Measurements from ENCODE around the gene PSAPL1.

The PSAPL1 gene

DNA sequence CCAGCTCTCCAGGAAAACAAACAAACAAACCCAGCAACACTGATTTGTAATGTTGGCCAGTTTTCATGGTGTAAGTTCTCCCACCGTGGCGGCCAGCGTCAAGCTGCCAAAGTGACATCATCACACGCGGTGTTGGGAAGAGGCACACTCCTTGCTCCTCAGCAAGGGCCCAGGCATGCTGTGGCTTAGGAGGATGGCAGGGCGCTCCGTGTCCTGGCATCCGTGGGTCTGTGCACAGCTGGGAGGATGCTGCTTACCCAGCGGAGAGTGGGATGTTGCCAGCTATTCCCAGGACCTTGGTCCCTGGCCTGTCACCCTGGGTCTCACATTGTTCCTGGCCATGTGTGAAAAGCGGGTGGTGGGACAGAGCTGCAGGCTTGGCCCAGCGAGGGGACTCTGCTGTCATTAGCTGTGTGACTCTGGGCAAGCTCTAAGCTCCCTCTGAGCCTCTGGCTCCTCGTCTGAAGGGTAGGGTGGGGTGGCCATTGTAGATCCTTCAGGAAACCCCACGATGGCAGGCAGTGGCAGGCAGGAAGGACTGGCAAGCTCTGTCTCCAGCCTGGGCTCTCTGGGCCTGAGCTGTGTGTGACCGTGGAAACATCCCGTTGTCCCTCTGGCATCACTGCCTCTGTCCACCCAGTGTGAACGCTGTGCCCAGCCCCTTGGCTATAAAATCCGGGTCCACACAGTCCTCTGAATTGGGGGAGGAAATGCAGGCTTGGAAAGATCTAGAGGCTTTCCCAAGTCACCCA lies 10.8 kb downstream of the PSAPL1 start:
- no peak for TF ChIP-seq POLR2A (IDR thresholded peaks at IDR 0.05; ENCODE audit: low read depth, low read length)
- DNase-seq (ENCODE audit: insufficient read length, low spot score) (no peak), FAIRE-seq (no peak)

DNA sequence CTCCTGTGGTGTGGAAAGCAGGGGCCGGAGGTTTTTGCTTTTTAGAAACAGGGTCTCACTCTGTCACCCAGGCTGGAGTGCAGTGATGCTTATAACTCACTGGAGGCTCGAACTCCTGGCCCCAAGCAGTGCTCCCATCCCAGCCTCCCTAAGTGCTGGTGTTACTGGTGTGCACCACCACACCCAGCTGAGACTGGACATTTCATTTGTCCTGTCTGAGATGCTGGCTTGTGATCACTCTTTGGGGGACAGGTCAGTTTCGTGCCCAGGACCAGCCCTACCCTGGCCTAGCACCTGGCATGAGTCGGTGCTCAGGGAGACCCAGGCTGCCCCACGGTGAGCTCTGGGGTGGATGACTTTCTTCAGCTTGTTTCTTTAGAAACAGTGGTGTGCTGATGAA lies 11.3 kb downstream of the PSAPL1 start:
- no peak for TF ChIP-seq POLR2A (IDR thresholded peaks at IDR 0.05; ENCODE audit: low read depth, low read length)
- no peak for FAIRE-seq
- DNase-seq (ENCODE audit: insufficient read length, low spot score): no peak

DNA sequence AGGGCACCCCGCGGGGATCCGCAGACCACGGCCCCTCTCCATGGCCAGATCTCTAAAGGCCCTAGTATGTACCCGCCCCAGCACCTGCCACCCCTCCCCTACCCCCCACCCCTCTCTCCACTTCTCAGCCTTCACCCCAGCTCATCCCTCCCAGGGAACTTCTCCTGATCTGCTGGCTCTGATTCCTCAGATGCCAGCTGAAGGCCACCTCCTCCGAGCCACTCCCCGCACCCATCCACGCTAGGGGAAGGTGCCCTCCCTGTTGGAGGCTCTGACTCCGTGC lies 11.9 kb downstream of the PSAPL1 start:
- FAIRE-seq (no peak), DNase-seq (ENCODE audit: insufficient read length, low spot score) (no peak)
- no peak for TF ChIP-seq POLR2A (IDR thresholded peaks at IDR 0.05; ENCODE audit: low read depth, low read length)

DNA sequence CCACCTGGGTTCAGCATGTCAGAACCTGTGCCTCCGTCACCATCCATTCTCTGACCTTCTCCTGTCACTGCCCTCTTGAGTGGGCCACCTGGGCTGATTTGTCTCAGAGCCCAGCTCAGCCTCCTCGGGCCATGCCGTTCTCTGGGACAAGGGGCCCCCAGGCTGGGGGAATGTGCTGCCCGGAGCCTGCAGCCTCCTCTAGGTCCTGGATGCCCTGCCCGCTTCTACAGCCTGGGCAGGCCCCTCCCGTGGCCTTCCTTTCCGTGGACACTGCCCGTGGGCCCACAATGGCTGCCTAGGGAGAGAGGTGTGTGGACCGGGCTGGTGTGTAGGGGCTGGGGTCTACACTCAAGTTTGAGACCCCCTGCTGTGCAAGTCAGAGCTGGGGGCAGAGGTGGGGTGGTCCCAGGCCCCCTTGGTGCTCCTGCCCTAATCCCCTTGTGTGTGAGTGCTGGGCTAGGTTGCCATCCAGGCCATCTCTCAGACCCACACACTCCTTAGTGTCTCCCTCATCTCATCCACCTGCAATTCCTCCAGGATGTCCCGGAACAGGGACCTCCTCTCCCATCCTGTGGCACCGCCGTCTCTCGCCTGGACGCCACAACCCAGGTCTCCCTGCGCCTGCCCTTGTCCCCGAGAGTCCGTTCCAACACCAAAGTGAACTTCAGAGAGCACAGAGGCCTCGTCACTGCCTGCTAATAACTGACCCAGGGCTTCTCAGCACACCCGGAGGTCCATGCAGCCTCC lies 12.4 kb downstream of the PSAPL1 start:
- DNase-seq (ENCODE audit: insufficient read length, low spot score) (no peak), FAIRE-seq (no peak)
- no peak for TF ChIP-seq POLR2A (IDR thresholded peaks at IDR 0.05; ENCODE audit: low read depth, low read length)

DNA sequence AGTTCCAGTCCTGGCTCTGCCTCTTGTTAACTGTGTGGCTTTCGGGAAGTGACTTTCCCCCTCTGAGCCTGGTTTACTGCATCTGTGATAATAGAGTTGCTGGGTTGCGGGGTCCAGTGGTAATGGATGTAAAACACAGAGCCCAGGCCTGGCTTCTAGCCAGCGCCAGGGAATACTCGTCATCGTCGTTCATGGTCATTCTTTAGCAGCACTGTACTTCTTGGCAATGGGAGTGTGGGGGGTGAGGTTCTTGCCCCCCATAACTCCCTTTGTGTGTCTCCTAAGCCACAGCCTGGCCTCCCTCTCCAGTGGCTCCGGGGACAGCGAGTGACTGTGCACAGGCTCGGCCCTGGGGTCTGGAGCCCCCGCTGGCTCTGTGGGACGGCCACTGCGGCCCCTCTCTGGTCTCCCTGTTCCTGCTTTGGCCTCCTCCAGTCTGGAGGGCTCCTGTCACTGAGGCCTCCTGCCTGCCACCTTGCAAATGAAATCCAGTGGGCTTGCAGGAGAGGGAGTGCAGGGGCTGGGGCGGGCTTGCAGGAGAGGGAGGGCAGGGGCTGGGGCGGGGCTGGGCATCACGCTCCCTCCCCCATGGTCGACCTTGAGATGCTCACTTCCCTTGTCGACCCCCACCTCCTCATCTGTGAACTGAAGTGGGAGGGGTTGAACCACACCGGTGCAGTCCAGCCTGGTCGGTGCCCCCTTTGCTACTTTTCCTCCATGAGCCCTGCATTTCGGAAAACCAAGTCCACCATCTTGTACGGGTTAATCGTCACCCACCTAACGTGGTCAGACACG lies 13.2 kb downstream of the PSAPL1 start:
- DNase-seq (ENCODE audit: insufficient read length, low spot score) (no peak), FAIRE-seq (no peak)
- no peak for TF ChIP-seq POLR2A (IDR thresholded peaks at IDR 0.05; ENCODE audit: low read depth, low read length)

GRCh38 chr4:7420661-7421040 lies 14.1 kb downstream of the PSAPL1 start:
- no peak for TF ChIP-seq POLR2A (IDR thresholded peaks at IDR 0.05; ENCODE audit: low read depth, low read length)
- DNase-seq (ENCODE audit: insufficient read length, low spot score) (no peak), FAIRE-seq (no peak)

DNA sequence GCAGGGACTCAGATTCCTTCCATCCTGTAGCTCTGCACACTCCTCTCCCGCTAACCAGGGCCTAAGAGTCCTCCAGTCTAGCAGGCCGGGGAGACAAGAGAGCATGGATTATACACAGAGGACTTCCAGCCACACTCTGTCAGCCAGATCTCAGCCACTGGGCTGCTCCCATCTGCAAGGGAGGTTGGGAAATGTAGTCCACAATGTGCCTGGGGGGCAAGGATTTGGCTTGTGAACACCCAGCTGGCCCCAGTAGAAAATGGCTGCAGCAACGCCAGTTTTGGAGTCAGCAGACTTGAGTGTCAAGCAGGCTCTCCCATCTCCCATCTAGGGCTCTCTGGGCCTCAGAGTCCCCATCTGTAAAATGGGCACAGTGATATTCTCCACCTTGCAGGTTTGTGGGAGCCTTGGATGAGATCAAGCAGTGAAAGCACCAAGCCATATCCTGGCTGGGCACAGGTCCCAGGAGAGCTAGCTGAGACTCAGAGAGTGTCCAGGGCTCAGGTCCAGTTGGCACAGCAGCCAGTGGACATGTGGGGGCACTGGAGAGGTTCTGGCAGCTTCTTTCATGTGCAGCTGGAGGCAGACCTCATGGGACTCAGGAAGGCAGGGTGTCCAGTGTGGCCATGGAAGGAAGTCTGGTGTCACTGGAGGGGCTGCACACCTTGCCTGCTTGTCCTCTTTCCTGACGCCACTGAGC lies 14.6 kb downstream of the PSAPL1 start:
- FAIRE-seq (no peak), DNase-seq (ENCODE audit: insufficient read length, low spot score) (no peak)
- TF ChIP-seq POLR2A (IDR thresholded peaks at IDR 0.05; ENCODE audit: low read depth, low read length): no peak

DNA sequence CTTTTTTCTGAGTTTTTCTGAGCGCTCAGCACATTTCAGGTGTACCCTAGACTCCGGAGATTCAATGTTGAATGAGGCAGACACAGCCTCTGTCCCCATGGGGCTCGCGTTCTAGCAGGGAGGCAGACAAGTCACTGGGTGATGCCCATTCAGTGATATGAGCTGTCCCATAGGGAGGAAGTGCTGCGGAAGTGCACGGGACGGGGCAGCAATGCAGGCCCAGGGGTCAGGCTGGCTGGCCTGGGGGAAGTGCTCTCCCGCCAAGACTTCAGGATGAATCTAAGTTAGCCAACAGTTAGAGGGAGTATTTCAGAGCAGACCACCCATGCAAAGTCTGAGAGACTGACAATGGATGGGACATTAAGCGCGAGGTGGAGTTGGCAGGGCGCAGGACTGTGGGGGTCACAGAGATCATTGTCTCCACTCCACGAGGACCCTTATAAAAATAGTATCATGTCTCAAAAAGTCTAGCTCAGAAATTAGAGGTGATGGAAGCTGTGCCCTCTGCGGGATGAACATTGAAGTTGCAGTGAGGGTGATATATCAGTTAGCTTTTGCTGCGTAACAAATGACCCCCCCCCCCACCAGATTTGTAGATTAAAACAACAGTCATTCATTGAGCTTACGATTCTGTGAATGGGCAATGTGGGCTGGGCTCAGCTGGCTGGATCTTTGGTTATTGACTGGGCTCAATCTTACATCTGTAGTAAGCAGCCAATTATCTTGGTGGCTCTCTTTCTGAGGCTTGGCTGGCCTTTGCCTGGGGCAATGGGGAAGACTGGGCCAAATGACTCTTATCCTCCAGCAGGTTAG lies 16.4 kb downstream of the PSAPL1 start:
- DNase-seq (ENCODE audit: insufficient read length, low spot score) (no peak), FAIRE-seq (no peak)
- TF ChIP-seq POLR2A (IDR thresholded peaks at IDR 0.05; ENCODE audit: low read depth, low read length): no peak

- no peak for TF ChIP-seq POLR2A (IDR thresholded peaks at IDR 0.05; ENCODE audit: low read depth, low read length)
- DNase-seq (ENCODE audit: insufficient read length, low spot score) (no peak), FAIRE-seq (no peak)
Measured at GRCh38 chr4:7417639-7418038, 17.1 kb downstream of the PSAPL1 start.

GRCh38 chr4:7416745-7417432 lies 17.8 kb downstream of the PSAPL1 start:
- TF ChIP-seq POLR2A (IDR thresholded peaks at IDR 0.05; ENCODE audit: low read depth, low read length): no peak
- no peak for DNase-seq (ENCODE audit: insufficient read length, low spot score)
- FAIRE-seq: no peak

GRCh38 chr4:7415927-7416686 lies 18.6 kb downstream of the PSAPL1 start:
- FAIRE-seq (no peak), DNase-seq (ENCODE audit: insufficient read length, low spot score) (no peak)
- TF ChIP-seq POLR2A (IDR thresholded peaks at IDR 0.05; ENCODE audit: low read depth, low read length): no peak

Data from H54 (cell line).